ENCODE measurements around the gene BICRA.

BICRA gene

DNA sequence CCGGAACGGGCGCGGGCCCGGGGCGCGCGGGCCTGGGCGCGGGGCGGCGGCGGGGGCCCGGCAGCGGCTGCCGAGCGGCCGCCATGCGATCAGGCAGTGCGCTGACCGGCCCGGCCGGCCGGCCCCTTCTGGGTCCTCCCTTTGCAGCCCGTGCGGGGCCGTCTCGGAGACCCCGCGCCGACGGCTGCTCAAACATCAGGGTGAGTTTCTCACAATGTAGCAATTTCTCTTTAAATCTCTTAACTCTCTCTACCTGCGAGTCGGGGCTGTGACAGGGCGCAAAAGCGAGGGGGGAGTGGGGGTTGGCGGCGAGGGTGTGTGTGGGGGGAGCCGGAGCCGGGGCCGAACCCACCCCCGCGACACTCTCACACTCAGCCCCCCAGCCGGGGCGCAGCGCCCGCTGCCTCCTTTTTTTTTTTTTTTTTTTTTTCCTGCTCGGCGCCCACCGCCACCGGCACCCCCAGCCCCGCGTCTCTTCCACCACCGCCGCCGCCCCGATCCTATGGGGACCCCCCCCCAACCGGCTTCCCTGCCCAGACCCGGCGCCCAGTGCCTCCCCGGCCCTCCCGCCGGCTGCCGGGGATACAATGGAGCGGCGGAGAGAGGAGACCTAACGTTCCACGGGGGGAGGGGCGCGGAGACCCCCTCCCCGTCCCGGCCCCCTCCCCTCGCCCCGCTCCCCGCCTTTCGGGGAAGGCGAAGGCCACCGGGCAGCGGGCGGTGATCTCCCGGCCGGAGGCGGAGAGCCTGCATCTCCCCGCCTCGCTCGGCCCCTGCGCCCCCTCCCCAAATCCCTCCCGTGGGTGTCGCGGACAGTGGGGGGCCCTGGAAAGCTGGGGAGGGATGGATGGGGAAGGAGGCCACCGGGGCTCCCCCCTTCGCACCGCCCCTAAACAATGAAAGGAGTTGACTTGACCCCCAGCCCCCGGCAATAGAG, at the start of gene BICRA:
TSS of gene BICRA (plus strand) at position 166 of the 937 bp plus-strand sequence. CDS start 64,441 bp downstream, outside the sequence.
- peak within 1 kb of the TSS; percentile 79 for H3K4me3 ChIP-seq (ENCODE audit: control insufficient read depth, low read depth, low read length)
- DNase-seq (ENCODE audit: low read depth): peak; percentile 69
- TF ChIP-seq, protein P1, sequence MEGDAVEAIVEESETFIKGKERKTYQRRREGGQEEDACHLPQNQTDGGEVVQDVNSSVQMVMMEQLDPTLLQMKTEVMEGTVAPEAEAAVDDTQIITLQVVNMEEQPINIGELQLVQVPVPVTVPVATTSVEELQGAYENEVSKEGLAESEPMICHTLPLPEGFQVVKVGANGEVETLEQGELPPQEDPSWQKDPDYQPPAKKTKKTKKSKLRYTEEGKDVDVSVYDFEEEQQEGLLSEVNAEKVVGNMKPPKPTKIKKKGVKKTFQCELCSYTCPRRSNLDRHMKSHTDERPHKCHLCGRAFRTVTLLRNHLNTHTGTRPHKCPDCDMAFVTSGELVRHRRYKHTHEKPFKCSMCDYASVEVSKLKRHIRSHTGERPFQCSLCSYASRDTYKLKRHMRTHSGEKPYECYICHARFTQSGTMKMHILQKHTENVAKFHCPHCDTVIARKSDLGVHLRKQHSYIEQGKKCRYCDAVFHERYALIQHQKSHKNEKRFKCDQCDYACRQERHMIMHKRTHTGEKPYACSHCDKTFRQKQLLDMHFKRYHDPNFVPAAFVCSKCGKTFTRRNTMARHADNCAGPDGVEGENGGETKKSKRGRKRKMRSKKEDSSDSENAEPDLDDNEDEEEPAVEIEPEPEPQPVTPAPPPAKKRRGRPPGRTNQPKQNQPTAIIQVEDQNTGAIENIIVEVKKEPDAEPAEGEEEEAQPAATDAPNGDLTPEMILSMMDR (conservative IDR thresholded peaks at IDR 0.05; ENCODE audit: control insufficient read depth, insufficient read depth, low read depth, low read length): no peak

DNA sequence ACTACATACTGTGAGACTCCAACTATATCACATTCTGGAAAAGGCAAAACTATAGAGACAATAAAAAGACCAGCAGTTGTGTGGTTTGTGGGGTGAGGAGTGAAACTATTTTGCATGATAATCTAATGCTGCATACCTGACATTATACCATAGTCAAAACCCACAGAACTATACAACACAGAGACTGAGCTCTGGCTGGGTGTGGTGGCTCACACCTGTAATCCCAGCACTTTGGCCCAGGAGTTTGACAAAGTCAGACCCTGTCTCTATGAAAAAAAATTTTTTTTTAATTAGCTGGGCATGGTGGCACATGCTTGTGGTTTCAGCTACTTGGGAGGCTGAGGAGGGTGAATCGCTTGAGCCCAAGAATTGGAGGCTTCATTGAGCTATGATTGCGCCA, 47.9 kb upstream of the BICRA start:
- no peak for DNase-seq (ENCODE audit: low read depth)
- TF ChIP-seq, protein P1 (conservative IDR thresholded peaks at IDR 0.05; ENCODE audit: control insufficient read depth, insufficient read depth, low read depth, low read length): no peak
- H3K4me3 ChIP-seq (ENCODE audit: control insufficient read depth, low read depth, low read length): no peak overlapping the region

DNA sequence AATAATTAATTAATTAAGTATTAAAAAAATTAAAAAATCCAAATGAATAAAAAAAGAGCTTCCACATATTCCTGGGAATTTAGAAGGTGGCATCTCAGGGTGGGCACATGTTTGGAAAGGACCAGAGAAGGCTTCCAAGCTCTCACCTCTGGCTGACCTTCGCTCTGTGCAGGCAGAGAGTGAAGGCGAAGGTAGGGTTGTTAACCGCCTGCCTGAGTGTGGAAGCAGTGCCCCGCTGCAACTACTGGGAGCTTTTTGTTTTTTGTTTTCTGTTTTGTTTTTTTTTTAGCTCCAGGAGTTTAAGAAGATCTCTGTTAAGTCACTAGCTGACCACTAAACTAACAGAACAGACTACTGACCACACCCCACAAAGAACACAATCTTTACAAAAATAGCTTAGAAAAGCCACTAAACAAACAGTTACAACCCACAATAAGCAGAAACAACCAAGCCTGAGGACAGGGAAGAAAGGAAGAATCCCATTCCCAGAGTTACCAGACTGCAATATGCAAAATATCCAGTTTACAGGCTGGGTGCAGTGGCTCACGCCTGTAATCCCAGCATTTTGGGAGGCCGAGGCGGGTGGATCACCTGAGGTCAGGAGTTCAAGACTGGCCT, 47.4 kb upstream of the BICRA start:
- no peak overlapping the region for H3K4me3 ChIP-seq (ENCODE audit: control insufficient read depth, low read depth, low read length)
- no peak for DNase-seq (ENCODE audit: low read depth)
- TF ChIP-seq, protein P1 (conservative IDR thresholded peaks at IDR 0.05; ENCODE audit: control insufficient read depth, insufficient read depth, low read depth, low read length): no peak

DNA sequence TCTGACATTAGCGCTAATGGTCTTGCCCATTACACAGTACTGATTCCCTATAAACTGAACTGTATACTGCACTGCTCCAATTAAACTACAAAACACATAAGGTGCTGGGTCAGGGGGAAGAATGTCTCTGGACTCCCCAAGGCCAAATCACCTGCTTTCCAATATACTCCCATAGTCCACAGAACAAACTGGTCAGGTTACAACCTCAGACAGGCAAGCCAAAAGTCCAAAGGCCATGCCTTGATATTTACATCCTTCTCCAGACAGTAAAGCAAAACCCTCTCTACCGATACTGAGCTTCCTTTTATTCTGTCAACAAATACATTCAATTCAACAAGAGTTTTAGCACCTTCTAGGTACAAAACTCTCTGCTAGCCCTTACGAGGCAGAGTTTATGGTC, 44.9 kb upstream of the BICRA start:
- no peak overlapping the region for H3K4me3 ChIP-seq (ENCODE audit: control insufficient read depth, low read depth, low read length)
- DNase-seq (ENCODE audit: low read depth): no peak
- TF ChIP-seq, protein P1 (conservative IDR thresholded peaks at IDR 0.05; ENCODE audit: control insufficient read depth, insufficient read depth, low read depth, low read length): no peak

DNA sequence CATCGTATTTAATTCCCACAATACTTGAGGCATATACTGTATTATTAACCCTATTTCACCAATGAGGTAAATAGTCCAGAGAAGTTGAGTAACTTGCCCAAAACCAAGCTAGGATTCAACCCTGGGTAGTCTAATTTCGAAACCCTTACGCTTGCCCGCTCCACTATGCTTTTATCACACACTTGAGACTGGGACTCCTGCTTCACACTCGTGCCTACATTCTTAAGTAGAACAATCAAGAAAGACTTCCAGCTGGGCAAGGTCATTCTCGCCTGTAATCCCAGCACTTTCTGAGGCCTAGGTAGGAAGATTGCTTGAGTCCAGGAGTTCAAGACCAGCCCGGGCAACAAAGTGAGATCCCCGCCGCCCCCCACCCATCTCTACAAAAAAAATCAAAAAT, 39.6 kb upstream of the BICRA start:
- TF ChIP-seq, protein P1 (conservative IDR thresholded peaks at IDR 0.05; ENCODE audit: control insufficient read depth, insufficient read depth, low read depth, low read length): no peak
- DNase-seq (ENCODE audit: low read depth): no peak
- no peak overlapping the region for H3K4me3 ChIP-seq (ENCODE audit: control insufficient read depth, low read depth, low read length)

DNA sequence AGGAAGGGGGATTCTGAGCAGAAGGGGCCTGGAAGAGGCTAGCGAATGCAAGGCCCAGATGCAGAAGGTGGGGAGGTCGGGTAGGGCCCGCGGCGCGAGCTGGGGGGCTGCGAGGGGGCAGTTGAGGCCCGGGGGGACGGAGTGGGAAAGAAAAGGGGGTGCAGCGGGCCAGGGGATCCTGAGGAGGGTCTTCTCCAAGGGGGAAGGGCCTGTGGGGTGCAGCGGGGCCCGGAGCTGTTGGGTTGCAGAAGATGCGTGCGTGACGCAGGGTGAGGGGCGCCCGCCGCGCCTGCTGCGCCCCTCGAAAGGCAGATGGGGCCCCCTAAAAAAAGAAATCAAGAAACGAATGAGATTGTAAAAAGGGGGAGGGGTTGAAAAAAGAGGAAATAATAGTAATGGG, 36.3 kb upstream of the BICRA start:
- DNase-seq (ENCODE audit: low read depth): no peak
- no peak overlapping the region for H3K4me3 ChIP-seq (ENCODE audit: control insufficient read depth, low read depth, low read length)
- TF ChIP-seq, protein P1 (conservative IDR thresholded peaks at IDR 0.05; ENCODE audit: control insufficient read depth, insufficient read depth, low read depth, low read length): no peak
